Suprapubic skin (tissue), 4 donors: ENCODE data around the gene RAD51AP1. TPM values are rescaled to one million over a fixed set of nuclear protein-coding genes. Genes with fewer than 3 reads are reported as not detected.

Experiments used
- DNase-seq, 2 donors: peaks; one replicate each; pipeline ENCODE4 v3.0.0-alpha.2; 2019; ENCODE audit warnings: low spot score in 2 of 2
- H3K27ac ChIP-seq: fragments of 200-600 bp; sonication (generic); one replicate; pipeline ENCODE4 v1.5.1; 2019
- H3K27me3 ChIP-seq: fragments of 200-600 bp; sonication (generic); one replicate; pipeline ENCODE4 v1.5.1; 2019
- H3K36me3 ChIP-seq: fragments of 200-600 bp; sonication (generic); one replicate; pipeline ENCODE4 v1.5.1; 2019
- H3K4me1 ChIP-seq: fragments of 200-600 bp; sonication (generic); one replicate; pipeline ENCODE4 v1.5.1; 2019
- H3K4me3 ChIP-seq: fragments of 200-600 bp; sonication (generic); one replicate; pipeline ENCODE4 v1.5.1; 2019; ENCODE audit warnings: mild to moderate bottlenecking
- H3K9me3 ChIP-seq: fragments of 200-600 bp; sonication (generic); one replicate; pipeline ENCODE4 v1.5.1; 2019
- EP300 ChIP-seq: sonication (generic); formaldehyde crosslinking; IDR thresholded peaks from one replicate; pipeline ENCODE4 v1.6.1; 2017; ENCODE audit warnings: antibody characterized with exemption
- POLR2A ChIP-seq, 2 donors: fragments of 450-650 bp; IDR thresholded peaks; one replicate each; pipeline ENCODE4 v1.6.1; 2017; ENCODE audit warnings: antibody characterized with exemption in 2 of 2, mild to moderate bottlenecking in 2 of 2, moderate library complexity in 2 of 2
- POLR2AphosphoS5 ChIP-seq, 3 donors: sonication (generic); formaldehyde crosslinking; IDR thresholded peaks; one replicate each; pipeline ENCODE4 v1.6.1; 2017; ENCODE audit warnings: antibody characterized with exemption in 3 of 3
- WGBS: methylation state at CpG from one replicate; pipeline ENCODE4 v1.1.5; 2018; 5-methylcytosine and 5-hydroxymethylcytosine counted together
- total RNA-seq, 4 donors: library from RNA; depleted of rRNA; stranded (reverse); fragments of >200 nt; gene quantifications; one replicate each; pipeline ENCODE4 v1.1.0, GENCODE V29; 2016
- TF ChIP-seq, protein P1 (sequence below), 2 donors: fragments of 200-600 bp in 1 of 2; fragments of 450-650 bp in 1 of 2; sonication (generic) in 1 of 2; IDR thresholded peaks; one replicate each; pipeline ENCODE4 v1.5.1; 2016 to 2019; ENCODE audit warnings: antibody characterized with exemption in 2 of 2, mild to moderate bottlenecking in 1 of 2, moderate library complexity in 1 of 2

The RAD51AP1 gene
- total RNA-seq, 4 donors from 2014 or later = 1.6 to 6.6 (median 3.2) TPM

DNA sequence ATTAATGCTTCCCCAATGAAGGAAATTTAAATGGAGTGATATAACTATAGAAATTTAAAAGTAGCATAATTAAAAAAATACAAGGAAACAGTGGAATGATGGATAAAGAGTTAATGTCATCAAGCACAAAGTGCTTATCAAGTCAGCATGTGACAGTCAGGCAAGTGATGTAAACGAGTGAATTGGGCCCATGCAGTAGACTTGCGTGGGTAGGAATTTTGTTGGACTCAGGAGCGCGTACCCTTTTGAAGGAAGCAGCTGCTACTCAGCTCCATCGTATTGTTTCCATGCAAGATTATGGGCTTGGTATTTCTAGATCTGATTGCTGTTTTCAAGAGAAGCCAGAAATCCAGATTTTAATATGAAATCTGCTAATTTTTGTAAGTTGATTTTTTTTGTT, 18.9 kb downstream of the RAD51AP1 start:
- H3K4me1 ChIP-seq = peaks cover 10% of the 10 kb centered on the region
- H3K36me3 ChIP-seq = no peaks in the 10 kb centered on the region
- DNase-seq = no peak
- H3K9me3 ChIP-seq = no peaks in the 10 kb centered on the region
- 87% methylated on average over 5 of the region's 5 CpGs for WGBS
- H3K27me3 ChIP-seq = no peaks in the 10 kb centered on the region
- H3K27ac ChIP-seq = no peak overlapping the region
- no peak for TF ChIP-seq EP300
- TF ChIP-seq, protein P1, sequence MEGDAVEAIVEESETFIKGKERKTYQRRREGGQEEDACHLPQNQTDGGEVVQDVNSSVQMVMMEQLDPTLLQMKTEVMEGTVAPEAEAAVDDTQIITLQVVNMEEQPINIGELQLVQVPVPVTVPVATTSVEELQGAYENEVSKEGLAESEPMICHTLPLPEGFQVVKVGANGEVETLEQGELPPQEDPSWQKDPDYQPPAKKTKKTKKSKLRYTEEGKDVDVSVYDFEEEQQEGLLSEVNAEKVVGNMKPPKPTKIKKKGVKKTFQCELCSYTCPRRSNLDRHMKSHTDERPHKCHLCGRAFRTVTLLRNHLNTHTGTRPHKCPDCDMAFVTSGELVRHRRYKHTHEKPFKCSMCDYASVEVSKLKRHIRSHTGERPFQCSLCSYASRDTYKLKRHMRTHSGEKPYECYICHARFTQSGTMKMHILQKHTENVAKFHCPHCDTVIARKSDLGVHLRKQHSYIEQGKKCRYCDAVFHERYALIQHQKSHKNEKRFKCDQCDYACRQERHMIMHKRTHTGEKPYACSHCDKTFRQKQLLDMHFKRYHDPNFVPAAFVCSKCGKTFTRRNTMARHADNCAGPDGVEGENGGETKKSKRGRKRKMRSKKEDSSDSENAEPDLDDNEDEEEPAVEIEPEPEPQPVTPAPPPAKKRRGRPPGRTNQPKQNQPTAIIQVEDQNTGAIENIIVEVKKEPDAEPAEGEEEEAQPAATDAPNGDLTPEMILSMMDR (IDR thresholded peaks at IDR 0.05) = no peak
- no peak for TF ChIP-seq POLR2A (IDR thresholded peaks at IDR 0.05)
- no peak for TF ChIP-seq POLR2AphosphoS5 (IDR thresholded peaks at IDR 0.05)
- no peak overlapping the region for H3K4me3 ChIP-seq

- H3K27ac ChIP-seq = no peak overlapping the region
- WGBS = 97% methylated on average over 2 of the region's 2 CpGs
- H3K9me3 ChIP-seq = no peaks in the 10 kb centered on the region
- H3K36me3 ChIP-seq = no peaks in the 10 kb centered on the region
- TF ChIP-seq, protein P1 (IDR thresholded peaks at IDR 0.05) = no peak
- TF ChIP-seq POLR2AphosphoS5 (IDR thresholded peaks at IDR 0.05) = no peak
- no peak for TF ChIP-seq EP300
- no peak for TF ChIP-seq POLR2A (IDR thresholded peaks at IDR 0.05)
- peaks cover 10% of the 10 kb centered on the region for H3K4me1 ChIP-seq
- H3K4me3 ChIP-seq = no peak overlapping the region
- no peak for DNase-seq
- no peaks in the 10 kb centered on the region for H3K27me3 ChIP-seq
Observed at GRCh38 chr12:4558171-4558570, 19.5 kb downstream of the RAD51AP1 start.

DNA sequence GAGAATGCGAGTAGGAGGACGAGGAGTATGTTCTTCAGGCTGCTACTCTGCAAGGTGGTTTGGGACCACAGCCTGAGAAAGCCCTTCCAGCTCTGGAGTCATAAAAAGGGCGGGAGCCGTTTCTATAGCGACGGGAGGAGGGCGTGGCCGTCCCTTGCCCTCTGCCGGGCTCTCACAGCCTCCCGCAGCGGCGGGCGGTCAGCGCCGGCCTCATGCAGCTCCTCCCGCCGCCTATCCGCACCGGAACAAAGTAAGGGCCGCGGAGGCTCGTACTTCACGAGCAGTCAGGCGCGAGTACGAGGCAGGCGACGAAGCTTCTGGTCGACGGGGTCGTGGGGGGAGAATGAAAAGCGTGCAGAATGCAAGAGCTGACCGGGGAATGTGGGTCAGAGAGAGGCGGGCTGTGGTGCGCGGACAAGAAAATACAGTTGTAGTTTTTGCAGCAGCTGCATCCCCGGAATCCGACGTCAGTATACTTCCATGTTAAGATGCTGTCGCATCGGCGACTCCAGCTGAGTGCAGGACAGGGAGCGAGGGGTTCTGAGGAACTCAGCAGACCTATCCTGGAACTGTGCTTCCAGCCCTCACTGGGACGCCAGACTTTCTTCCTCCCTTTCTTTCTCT, 23.5 kb downstream of the RAD51AP1 start, which contains the start of gene DYRK4:
DYRK4 (plus strand) TSS at position 175 of the 624 bp plus-strand sequence; CDS start at position 213, 38 bp downstream.
- H3K27ac ChIP-seq = no peak within 1 kb of the TSS
- WGBS = 10% methylated on average over 38 of the region's 44 CpGs
- H3K27me3 ChIP-seq = no peaks in the 10 kb centered on the region
- H3K9me3 ChIP-seq = no peaks in the 10 kb centered on the region
- peak within 1 kb of the TSS; percentile 34 for H3K4me3 ChIP-seq
- peaks cover 10% of the 10 kb centered on the region for H3K4me1 ChIP-seq
- DNase-seq = peak in 1 of 2 donors; percentile 74
- no peaks in the 10 kb centered on the region for H3K36me3 ChIP-seq
- TF ChIP-seq, protein P1 (IDR thresholded peaks at IDR 0.05) = no peak
- TF ChIP-seq POLR2A (IDR thresholded peaks at IDR 0.05) (no peak), EP300 (no peak), POLR2AphosphoS5 (IDR thresholded peaks at IDR 0.05) (no peak)

- Histone ChIP-seq H3K4me3 (no peak overlapping the region), H3K27ac (no peak overlapping the region), H3K36me3 (no peaks in the 10 kb centered on the region), H3K27me3 (no peaks in the 10 kb centered on the region), H3K9me3 (no peaks in the 10 kb centered on the region), H3K4me1 (peaks cover 10% of the 10 kb centered on the region)
- DNase-seq = no peak
- TF ChIP-seq, protein P1 (IDR thresholded peaks at IDR 0.05) = no peak
- TF ChIP-seq EP300 (no peak), POLR2A (IDR thresholded peaks at IDR 0.05) (no peak), POLR2AphosphoS5 (IDR thresholded peaks at IDR 0.05) (no peak)
- WGBS = 75% methylated on average over 3 of the region's 3 CpGs
Observed at GRCh38 chr12:4563336-4563735, 24.6 kb downstream of the RAD51AP1 start.

DNA sequence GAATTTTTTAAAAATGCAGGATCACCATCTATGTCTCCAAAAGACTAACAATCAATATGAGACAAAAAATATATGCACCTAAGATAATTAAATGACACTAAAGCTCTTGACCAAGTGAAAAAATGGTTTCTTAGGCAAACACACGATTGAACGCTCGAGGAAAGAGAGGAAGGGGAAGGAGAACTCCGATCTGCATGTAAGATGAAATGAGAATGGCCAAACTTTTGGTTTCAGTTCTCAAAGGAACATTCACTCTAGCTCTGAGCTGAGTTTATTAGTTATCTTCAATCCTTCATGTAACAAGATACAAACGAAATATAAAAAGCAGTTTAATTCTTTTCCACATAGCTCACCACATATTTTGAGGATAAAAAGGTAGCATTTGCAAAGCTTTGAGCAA, 26.1 kb downstream of the RAD51AP1 start:
- no peak for DNase-seq
- no peak overlapping the region for H3K4me3 ChIP-seq
- no peaks in the 10 kb centered on the region for H3K27me3 ChIP-seq
- 69% methylated on average over 5 of the region's 5 CpGs for WGBS
- no peak for TF ChIP-seq EP300
- no peak for TF ChIP-seq POLR2A (IDR thresholded peaks at IDR 0.05)
- TF ChIP-seq POLR2AphosphoS5 (IDR thresholded peaks at IDR 0.05) = no peak
- TF ChIP-seq, protein P1 (IDR thresholded peaks at IDR 0.05) = no peak
- no peaks in the 10 kb centered on the region for H3K36me3 ChIP-seq
- H3K27ac ChIP-seq = no peak overlapping the region
- H3K9me3 ChIP-seq = no peaks in the 10 kb centered on the region
- peaks cover 10% of the 10 kb centered on the region for H3K4me1 ChIP-seq
